H1 (cell line): ENCODE measurements around the gene SPOCD1. TPM values are rescaled to one million over a fixed set of nuclear protein-coding genes. Genes with fewer than 3 reads are reported as not detected.
A peak's percentile ranks its signal among the peaks of the same experiment; 100 is the strongest.

Source experiments
- CTCF ChIA-PET: fragments of 300-600 bp; sonication (Branson Sonifier 250); formaldehyde crosslinking; loops from one replicate; lab custom pipeline; 2021; ENCODE audit not compliant: partially characterized antibody; lab: Charles Lee
- POLR2A ChIA-PET: fragments of 300-600 bp; sonication (Branson Sonifier 250); formaldehyde crosslinking; loops from one replicate; lab custom pipeline; 2021; ENCODE audit warnings: inconsistent platforms; ENCODE audit not compliant: partially characterized antibody; lab: Charles Lee
- DNase-seq, 2 experiments: peaks; one replicate each; pipeline versions ENCODE4 v3.0.0 to v3.0.0-alpha.2; 2010 to 2022; ENCODE audit warnings: low spot score in 2 of 2, low read depth in 1 of 2, mixed read lengths in 1 of 2
- FAIRE-seq: peaks from 2 replicates; lab custom pipeline; 2011; peaks lifted over from hg19 to GRCh38; lab: Jason Lieb, UNC
- H2AFZ ChIP-seq: 2 replicates; pipeline ENCODE4 v1.8.1; 2012; ENCODE audit warnings: low read length, inconsistent platforms
- H2AK5ac ChIP-seq: 2 replicates; pipeline ENCODE4 v1.6.1; 2013; ENCODE audit warnings: low read depth, low read length
- H2BK120ac ChIP-seq: replicated peaks from 2 replicates; pipeline ENCODE3; 2013; ENCODE audit warnings: low read depth, low read length, inconsistent platforms
- H2BK12ac ChIP-seq: 2 replicates; pipeline ENCODE4 v1.6.1; 2013; ENCODE audit warnings: low read depth, low read length
- H2BK15ac ChIP-seq: 2 replicates; pipeline ENCODE4 v1.6.1; 2013; ENCODE audit warnings: low read length
- H2BK20ac ChIP-seq: 2 replicates; pipeline ENCODE4 v1.6.1; 2013; ENCODE audit warnings: low read length
- H2BK5ac ChIP-seq: 2 replicates; pipeline ENCODE4 v1.6.1; 2013; ENCODE audit warnings: low read depth, low read length
- H3K14ac ChIP-seq: 2 replicates; pipeline ENCODE4 v1.6.1; 2013; ENCODE audit warnings: inconsistent platforms; ENCODE audit not compliant: insufficient read length
- H3K18ac ChIP-seq: 2 replicates; pipeline ENCODE4 v1.6.1; 2013; ENCODE audit warnings: low read length; ENCODE audit errors: extremely low read depth
- H3K23ac ChIP-seq: 2 replicates; pipeline ENCODE4 v1.6.1; 2013; ENCODE audit warnings: inconsistent platforms; ENCODE audit not compliant: insufficient read length
- H3K23me2 ChIP-seq: 2 replicates; pipeline ENCODE4 v1.6.1; 2013; ENCODE audit warnings: low read depth, low read length
- H3K27ac ChIP-seq: 2 replicates; pipeline ENCODE4 v1.6.1; 2011; ENCODE audit warnings: low read depth, low read length, inconsistent platforms
- H3K27me3 ChIP-seq, 4 experiments: replicated peaks in 1 of 4; 1 replicate in 1 of 4; 2 replicates in 3 of 4; pipeline versions ENCODE4 v1.6.1 to v1.8.1; 2011 to 2013; ENCODE audit warnings: low read length in 3 of 4, mild to moderate bottlenecking in 3 of 4, inconsistent platforms in 2 of 4, mixed read lengths in 2 of 4, moderate library complexity in 1 of 4; ENCODE audit not compliant: control insufficient read depth in 3 of 4, insufficient read depth in 3 of 4; ENCODE audit errors: extremely low read depth in 1 of 4
- H3K36me3 ChIP-seq, 4 experiments: 2 replicates each; pipeline versions ENCODE4 v1.6.1 to v1.8.1; 2011 to 2013; ENCODE audit warnings: mild to moderate bottlenecking in 4 of 4, low read length in 3 of 4, moderate library complexity in 2 of 4, control low read depth in 1 of 4, inconsistent platforms in 1 of 4; ENCODE audit not compliant: insufficient read depth in 4 of 4, control insufficient read depth in 2 of 4
- H3K4ac ChIP-seq: replicated peaks from 2 replicates; pipeline ENCODE3; 2013; ENCODE audit warnings: low read length, low read depth, mixed read lengths, inconsistent platforms; ENCODE audit not compliant: insufficient read length
- H3K4me1 ChIP-seq, 4 experiments: replicated peaks in 1 of 4; 1 replicate in 1 of 4; 2 replicates in 3 of 4; pipeline versions ENCODE4 v1.6.1 to v1.8.1; 2011 to 2013; ENCODE audit warnings: low read length in 3 of 4, inconsistent platforms in 2 of 4, mixed read lengths in 1 of 4; ENCODE audit not compliant: insufficient read depth in 4 of 4, control insufficient read depth in 3 of 4
- H3K4me2 ChIP-seq, 2 experiments: 2 replicates each; pipeline versions ENCODE4 v1.6.1 to v1.8.1; 2011 to 2013; ENCODE audit warnings: low read depth in 2 of 2, low read length in 2 of 2, control low read depth in 1 of 2, inconsistent platforms in 1 of 2, mild to moderate bottlenecking in 1 of 2; ENCODE audit not compliant: insufficient read depth in 1 of 2
- H3K4me3 ChIP-seq, 4 experiments: fragments of 200-600, 300-600 bp in 1 of 4; sonication (generic), shearing (Covaris generic), sonication (Bioruptor Twin) in 1 of 4; 2 replicates each; pipeline versions ENCODE4 v1.5.1 to v1.8.1; 2011 to 2016; ENCODE audit warnings: low read length in 4 of 4, low read depth in 3 of 4, control low read depth in 2 of 4, inconsistent platforms in 2 of 4, mild to moderate bottlenecking in 2 of 4, mixed read lengths in 1 of 4, moderate library complexity in 1 of 4; ENCODE audit not compliant: insufficient read depth in 2 of 4; ENCODE audit errors: extremely low read depth in 1 of 4
- H3K56ac ChIP-seq: replicated peaks from 2 replicates; pipeline ENCODE3; 2013; ENCODE audit warnings: low read depth, mild to moderate bottlenecking, mixed read lengths, low read length, inconsistent platforms; ENCODE audit not compliant: insufficient read length
- H3K79me1 ChIP-seq: 2 replicates; pipeline ENCODE4 v1.6.1; 2013; ENCODE audit warnings: low read depth, low read length, control low read depth
- H3K79me2 ChIP-seq, 2 experiments: 2 replicates each; pipeline versions ENCODE4 v1.6.1 to v1.8.1; 2012 to 2013; ENCODE audit warnings: low read length in 2 of 2, mild to moderate bottlenecking in 2 of 2, inconsistent platforms in 1 of 2; ENCODE audit not compliant: insufficient read depth in 2 of 2, control insufficient read depth in 1 of 2
- H3K9ac ChIP-seq, 4 experiments: replicated peaks in 1 of 4; 1 replicate in 1 of 4; 2 replicates in 3 of 4; pipeline versions ENCODE4 v1.6.1 to v1.8.1; 2011 to 2013; ENCODE audit warnings: low read depth in 3 of 4, low read length in 3 of 4, control low read depth in 2 of 4, mild to moderate bottlenecking in 2 of 4, moderate library complexity in 2 of 4, inconsistent platforms in 1 of 4; ENCODE audit errors: extremely low read depth in 1 of 4
- H3K9me3 ChIP-seq, 2 experiments: 2 replicates each; pipeline versions ENCODE4 v1.6.1 to v1.8.1; 2012 to 2013; ENCODE audit warnings: mild to moderate bottlenecking in 2 of 2, moderate library complexity in 2 of 2, control low read depth in 1 of 2, inconsistent platforms in 1 of 2, low read depth in 1 of 2, low read length in 1 of 2, mixed read lengths in 1 of 2; ENCODE audit not compliant: insufficient read depth in 2 of 2
- H4K20me1 ChIP-seq, 2 experiments: replicated peaks in 1 of 2; 2 replicates each; pipeline versions ENCODE3 to v1.8.1; 2011 to 2013; ENCODE audit warnings: inconsistent platforms in 2 of 2, low read length in 2 of 2, mild to moderate bottlenecking in 1 of 2; ENCODE audit not compliant: insufficient read depth in 2 of 2, control insufficient read depth in 1 of 2
- H4K5ac ChIP-seq: 2 replicates; pipeline ENCODE4 v1.6.1; 2013; ENCODE audit warnings: low read length, low read depth, mixed read lengths, inconsistent platforms; ENCODE audit not compliant: insufficient read length
- H4K8ac ChIP-seq: 2 replicates; pipeline ENCODE4 v1.8.0; 2013; ENCODE audit warnings: mild to moderate bottlenecking, moderate library complexity, low read length, inconsistent platforms; ENCODE audit not compliant: insufficient read depth; ENCODE audit errors: extremely low read depth
- H4K91ac ChIP-seq: replicated peaks from 2 replicates; pipeline ENCODE3; 2013; ENCODE audit warnings: low read length, mixed read lengths, inconsistent platforms; ENCODE audit not compliant: insufficient read length
- BCL11A ChIP-seq, 2 experiments: IDR thresholded peaks; one replicate each; pipeline ENCODE4 v1.6.1; 2011; ENCODE audit warnings: low read depth in 2 of 2, low read length in 2 of 2, mild to moderate bottlenecking in 2 of 2
- CEBPB ChIP-seq: IDR thresholded peaks from 2 replicates; pipeline ENCODE4 v1.6.1; 2012; ENCODE audit warnings: low read depth, low read length
- EP300 ChIP-seq, 2 experiments: IDR thresholded peaks; 1 replicate in 1 of 2; 2 replicates in 1 of 2; pipeline ENCODE4 v1.6.1; 2011 to 2012; ENCODE audit warnings: low read depth in 2 of 2, low read length in 2 of 2, mild to moderate bottlenecking in 2 of 2, borderline replicate concordance in 1 of 2, inconsistent platforms in 1 of 2, moderate library complexity in 1 of 2
- GABPA ChIP-seq: IDR thresholded peaks from 2 replicates; pipeline ENCODE4 v1.6.1; 2011; ENCODE audit warnings: mild to moderate bottlenecking, low read length, moderate library complexity, borderline replicate concordance; ENCODE audit not compliant: insufficient read depth
- NANOG ChIP-seq: IDR thresholded peaks from 2 replicates; pipeline ENCODE4 v1.6.1; 2011; ENCODE audit warnings: low read length, low read depth, mild to moderate bottlenecking, inconsistent platforms; ENCODE audit not compliant: insufficient read depth, poor library complexity, severe bottlenecking
- WGBS, 2 experiments: shearing (Covaris generic) in 1 of 2; methylation state at CpG; one replicate each; pipeline versions ENCODE4 v1.1.6 to v1.1.7; 2013 to 2015; ENCODE audit warnings: low lambda C conversion rate in 2 of 2, mixed read lengths in 2 of 2, inconsistent platforms in 1 of 2, low coverage in 1 of 2, missing lambda C conversion rate in 1 of 2; ENCODE audit not compliant: insufficient replicate concordance in 2 of 2, insufficient coverage in 1 of 2, insufficient read length in 1 of 2; ENCODE audit errors: extremely low coverage in 1 of 2, missing lambda C conversion rate in 1 of 2; 5-methylcytosine and 5-hydroxymethylcytosine counted together
- polyA plus RNA-seq, 7 experiments: library from polyadenylated mRNA; depleted of rRNA in 3 of 7; stranded (reverse) in 5 of 7; unstranded in 2 of 7; fragments of >200 nt in 5 of 7; fragments of 200-250 nt in 2 of 7; gene quantifications; 1 replicate in 5 of 7; 2 replicates in 1 of 7; 4 replicates in 1 of 7; pipeline versions ENCODE4 v1.2.1 to v1.2.3, GENCODE V29; 2011 to 2013; ENCODE audit warnings: missing spikeins in 2 of 7, mixed read lengths in 2 of 7
- total RNA-seq: library from RNA; stranded (reverse); fragmentation: NEBNext Ultra II Directional; extraction: Animal tissue kit (Norgen Biotek cat#: 25700); gene quantifications from 2 replicates; pipeline ENCODE4 v1.2.1, GENCODE V29; 2021

The SPOCD1 gene
- total and polyA plus RNA-seq, 2 of the 8 experiments (the other 6 are each of a cell fraction or from before 2014, with no cell fraction given), result 1.8 to 2.9 TPM

DNA sequence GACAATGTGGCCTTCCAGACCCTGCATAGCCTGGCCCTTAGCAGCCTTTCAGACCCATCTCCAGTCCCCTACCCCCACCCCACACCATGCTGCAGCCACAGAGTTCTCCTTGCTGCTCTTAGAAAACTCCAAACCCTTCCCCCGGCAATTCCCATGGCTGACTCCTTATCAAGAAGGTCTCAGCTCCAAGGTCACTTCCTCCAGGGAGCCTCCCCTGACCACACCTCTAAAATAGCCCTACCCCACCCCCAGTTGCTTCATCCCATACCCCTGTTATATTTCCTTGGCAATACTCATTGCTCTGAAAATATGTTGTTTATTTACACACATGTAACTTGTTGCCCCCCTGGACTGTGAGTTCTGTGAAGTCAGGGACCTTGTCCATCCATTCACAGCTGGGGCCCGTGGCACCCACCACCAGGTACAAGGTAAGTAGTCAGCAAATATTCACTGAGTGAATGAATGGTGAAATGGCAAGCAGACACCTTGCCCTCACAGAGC, 47.4 kb downstream of the SPOCD1 start:
- Histone ChIP-seq H3K79me2 (no peaks in the 10 kb centered on the region), H2BK12ac (0 out of 2 replicates have a peak overlapping the region, but pooled peaks have one; percentile 23), H2AK5ac (no peak overlapping the region), H3K4me1 (peaks cover 9 to 34% (median 23%) of the 10 kb centered on the region in 4 experiments), H3K23ac (no peak overlapping the region), H4K8ac (peak overlapping the region; percentile 26; the same call in 1 of the 2 replicates), H3K27ac (no peak overlapping the region), H3K79me1 (peaks cover 3% of the 10 kb centered on the region; the same call in 1 of the 2 replicates), H2BK20ac (no peak overlapping the region), H4K20me1 (peaks cover 2 to 6% of the 10 kb centered on the region in 2 experiments), H2BK15ac (peak overlapping the region; percentile 54; the same call in 1 of the 2 replicates), H3K4me2 (no peak overlapping the region), H3K9me3 (no peaks in the 10 kb centered on the region), H3K18ac (no peak overlapping the region), H3K14ac (no peak overlapping the region), H4K91ac (no peak overlapping the region), H3K4ac (no peak overlapping the region), H3K23me2 (peaks cover 13% of the 10 kb centered on the region), H2BK120ac (no peak overlapping the region), H2BK5ac (0 out of 2 replicates have a peak overlapping the region, but pooled peaks have one; percentile 6), H3K27me3 (peaks cover 23 to 38% (median 30%) of the 10 kb centered on the region in 4 experiments), H3K4me3 (no peak overlapping the region), H4K5ac (no peak overlapping the region), H3K56ac (no peak overlapping the region), H3K9ac (no peak overlapping the region), H3K36me3 (no peaks in the 10 kb centered on the region), H2AFZ (no peak overlapping the region)
- ChIA-PET CTCF (interaction anchor here (0.8 to 14.0 kb wide), 5 partner anchors 9 to 23 kb away, joined by 3 to 206 read pairs (median 12); no protein-coding TSS in a partner anchor), POLR2A (interaction anchor here (0.6 to 1.6 kb wide), 4 partner anchors 9 to 72 kb away, joined by 3 to 4 read pairs (median 4); no protein-coding TSS in a partner anchor)
- FAIRE-seq (no peak), DNase-seq (no peak)
- 88% methylated on average over 2 of the region's 2 CpGs; no CpG with 5 or more reads in 1 of the 2 experiments for WGBS, 2 experiments
- no peak for TF ChIP-seq BCL11A (IDR thresholded peaks at IDR 0.05; ENCODE audit: low read depth in 2 of 2, low read length in 2 of 2)
- no peak for TF ChIP-seq GABPA
- TF ChIP-seq NANOG, result no peak
- no peak for TF ChIP-seq EP300 (IDR thresholded peaks at IDR 0.05; ENCODE audit: borderline replicate concordance in 1 of 2, low read depth in 2 of 2, low read length in 2 of 2)
- no peak for TF ChIP-seq CEBPB
